ENCODE results near the gene SRPRB.

SRPRB gene

GRCh38 chr3:133854264-133855001 lies 48.8 kb downstream of the SRPRB start:
- Histone ChIP-seq H3K27ac (replicated peaks) (no peak overlapping the region), H3K27me3 (ENCODE audit: insufficient read depth, poor library complexity, severe bottlenecking) (no peaks in the 10 kb centered on the region), H3K4me3 (replicated peaks; ENCODE audit: insufficient read depth, low read length) (no peak overlapping the region)
- DNase-seq (ENCODE audit: low read depth in 1 of 2, low spot score in 1 of 2): no peak
- TF ChIP-seq POLR2AphosphoS5 (IDR thresholded peaks at IDR 0.05; ENCODE audit: low read depth): no peak
- no peak for TF ChIP-seq SPI1 (IDR thresholded peaks at IDR 0.05; ENCODE audit: borderline replicate concordance, low read depth)
- no peak for TF ChIP-seq CTCF (IDR thresholded peaks at IDR 0.05; ENCODE audit: insufficient read depth, low read length)
- TF ChIP-seq REST (IDR thresholded peaks at IDR 0.05; ENCODE audit: insufficient replicate concordance, low read depth): no peak
- no peak for TF ChIP-seq GABPA (IDR thresholded peaks at IDR 0.05; ENCODE audit: low read depth)

GRCh38 chr3:133855002-133855370 lies 49.4 kb downstream of the SRPRB start:
- TF ChIP-seq GABPA (IDR thresholded peaks at IDR 0.05; ENCODE audit: low read depth): no peak
- TF ChIP-seq REST (IDR thresholded peaks at IDR 0.05; ENCODE audit: insufficient replicate concordance, low read depth): no peak
- TF ChIP-seq CTCF (IDR thresholded peaks at IDR 0.05; ENCODE audit: insufficient read depth, low read length): no peak
- no peak for TF ChIP-seq POLR2AphosphoS5 (IDR thresholded peaks at IDR 0.05; ENCODE audit: low read depth)
- TF ChIP-seq SPI1 (IDR thresholded peaks at IDR 0.05; ENCODE audit: borderline replicate concordance, low read depth): no peak
- DNase-seq (ENCODE audit: low read depth in 1 of 2, low spot score in 1 of 2): no peak
- Histone ChIP-seq H3K27ac (replicated peaks) (no peak overlapping the region), H3K4me3 (replicated peaks; ENCODE audit: insufficient read depth, low read length) (no peak overlapping the region), H3K27me3 (ENCODE audit: insufficient read depth, poor library complexity, severe bottlenecking) (no peaks in the 10 kb centered on the region)

GRCh38 chr3:133855772-133856171 lies 50.2 kb downstream of the SRPRB start:
- H3K4me3 ChIP-seq (replicated peaks; ENCODE audit: insufficient read depth, low read length): no peak overlapping the region
- DNase-seq (ENCODE audit: low read depth in 1 of 2, low spot score in 1 of 2): peak; percentile 15 to 41
- no peak overlapping the region for H3K27ac ChIP-seq (replicated peaks)
- TF ChIP-seq POLR2AphosphoS5 (IDR thresholded peaks at IDR 0.05; ENCODE audit: low read depth) (no peak), REST (IDR thresholded peaks at IDR 0.05; ENCODE audit: insufficient replicate concordance, low read depth) (no peak), CTCF (IDR thresholded peaks at IDR 0.05; ENCODE audit: insufficient read depth, low read length) (no peak), SPI1 (IDR thresholded peaks at IDR 0.05; ENCODE audit: borderline replicate concordance, low read depth) (no peak), GABPA (IDR thresholded peaks at IDR 0.05; ENCODE audit: low read depth) (no peak)
- H3K27me3 ChIP-seq (ENCODE audit: insufficient read depth, poor library complexity, severe bottlenecking): no peaks in the 10 kb centered on the region

Measured in HL-60 (cell line).